ENCODE data around the gene SBF2.
A peak's percentile ranks its signal among the peaks of the same experiment; 100 is the strongest.

The SBF2 gene

GRCh38 chr11:10317151-10317755, 23.2 kb upstream of the SBF2 start:
- no peak for DNase-seq

GRCh38 chr11:10315083-10315482, 21.1 kb upstream of the SBF2 start:
- DNase-seq, result no peak

GRCh38 chr11:10314199-10315072, 20.4 kb upstream of the SBF2 start:
- no peak for DNase-seq

- no peak for DNase-seq
These were observed 17.8 kb upstream of the SBF2 start for GRCh38 chr11:10311802-10312201.

- no peak for DNase-seq
These were observed 16.4 kb upstream of the SBF2 start for GRCh38 chr11:10310301-10310841.

- DNase-seq, result no peak
These were observed 15.4 kb upstream of the SBF2 start for GRCh38 chr11:10309163-10310093.

GRCh38 chr11:10308201-10308954, 14.4 kb upstream of the SBF2 start:
- no peak for DNase-seq

- peak; percentile 81 to 85 for DNase-seq
These were observed 13.6 kb upstream of the SBF2 start for GRCh38 chr11:10307400-10308200.

GRCh38 chr11:10307022-10307399, 13.0 kb upstream of the SBF2 start:
- DNase-seq, result no peak

- no peak for DNase-seq
These were observed 12.2 kb upstream of the SBF2 start for GRCh38 chr11:10305964-10306918.

- DNase-seq, result no peak
These were observed 11.4 kb upstream of the SBF2 start for GRCh38 chr11:10305262-10305963.

- DNase-seq, result no peak
These were observed 10.7 kb upstream of the SBF2 start, which contains the start of gene ADM for GRCh38 chr11:10304495-10305261. Gene ADM (plus strand): TSS chr11:10305073. CDS start chr11:10305701, 628 bp downstream.

GRCh38 chr11:10303558-10304363, 9.7 kb upstream of the SBF2 start:
- DNase-seq, result no peak

- DNase-seq, result peak; percentile 62 to 68
These were observed 8.9 kb upstream of the SBF2 start for GRCh38 chr11:10302744-10303557.

GRCh38 chr11:10302359-10302743, 8.3 kb upstream of the SBF2 start:
- no peak for DNase-seq

- no peak for DNase-seq
These were observed 7.8 kb upstream of the SBF2 start for GRCh38 chr11:10301656-10302358.
